Upper lobe of left lung (tissue), 4 donors: ENCODE measurements around the gene KRT39.

Experiments used
- POLR2A ChIP-seq, 4 donors: fragments of 450-650 bp; IDR thresholded peaks; one replicate each; pipeline ENCODE4 v1.5.1; 2016 to 2017; ENCODE audit warnings: antibody characterized with exemption in 4 of 4, mild to moderate bottlenecking in 2 of 4
- POLR2AphosphoS5 ChIP-seq, 2 donors: sonication (generic); formaldehyde crosslinking; IDR thresholded peaks; one replicate each; pipeline ENCODE4 v1.5.1; 2017; ENCODE audit warnings: antibody characterized with exemption in 2 of 2
- TF ChIP-seq, protein P1 (sequence below), 6 experiments: fragments of 450-650 bp in 4 of 6; fragments of 200-600 bp in 2 of 6; sonication (generic) in 2 of 6; IDR thresholded peaks; one replicate each; pipeline ENCODE4 v1.5.1; 2016 to 2019; ENCODE audit warnings: antibody characterized with exemption in 6 of 6

DNA sequence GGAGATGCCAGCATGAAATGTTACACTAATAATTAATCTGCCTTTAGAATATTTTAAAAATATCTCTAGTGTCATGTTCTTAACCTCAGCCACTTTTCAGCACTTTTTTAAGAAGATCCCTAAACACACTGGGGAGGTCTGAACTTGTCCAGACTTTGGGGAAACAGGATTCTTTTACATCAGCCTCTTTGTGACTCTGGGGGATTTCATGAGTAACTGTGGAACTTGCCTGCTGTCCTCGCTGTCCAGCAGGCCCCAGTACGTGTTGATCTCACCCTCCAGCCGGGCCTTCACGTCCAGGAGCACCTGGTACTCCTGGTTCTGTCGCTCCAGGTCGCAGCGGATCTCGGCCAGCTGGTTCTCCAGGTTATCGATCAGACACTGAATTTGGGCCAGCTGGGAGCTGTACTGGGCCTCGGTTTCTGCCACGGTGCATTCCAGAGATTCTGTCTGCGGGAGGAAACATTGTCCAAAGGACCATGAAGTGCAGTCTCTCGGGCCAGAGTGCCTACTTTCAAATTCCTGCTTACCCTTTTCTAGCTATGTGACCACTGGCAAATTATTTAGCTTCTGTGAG, 11.9 kb upstream of the KRT39 start:
- TF ChIP-seq, protein P1, sequence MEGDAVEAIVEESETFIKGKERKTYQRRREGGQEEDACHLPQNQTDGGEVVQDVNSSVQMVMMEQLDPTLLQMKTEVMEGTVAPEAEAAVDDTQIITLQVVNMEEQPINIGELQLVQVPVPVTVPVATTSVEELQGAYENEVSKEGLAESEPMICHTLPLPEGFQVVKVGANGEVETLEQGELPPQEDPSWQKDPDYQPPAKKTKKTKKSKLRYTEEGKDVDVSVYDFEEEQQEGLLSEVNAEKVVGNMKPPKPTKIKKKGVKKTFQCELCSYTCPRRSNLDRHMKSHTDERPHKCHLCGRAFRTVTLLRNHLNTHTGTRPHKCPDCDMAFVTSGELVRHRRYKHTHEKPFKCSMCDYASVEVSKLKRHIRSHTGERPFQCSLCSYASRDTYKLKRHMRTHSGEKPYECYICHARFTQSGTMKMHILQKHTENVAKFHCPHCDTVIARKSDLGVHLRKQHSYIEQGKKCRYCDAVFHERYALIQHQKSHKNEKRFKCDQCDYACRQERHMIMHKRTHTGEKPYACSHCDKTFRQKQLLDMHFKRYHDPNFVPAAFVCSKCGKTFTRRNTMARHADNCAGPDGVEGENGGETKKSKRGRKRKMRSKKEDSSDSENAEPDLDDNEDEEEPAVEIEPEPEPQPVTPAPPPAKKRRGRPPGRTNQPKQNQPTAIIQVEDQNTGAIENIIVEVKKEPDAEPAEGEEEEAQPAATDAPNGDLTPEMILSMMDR (IDR thresholded peaks at IDR 0.05): no peak
- TF ChIP-seq POLR2A (IDR thresholded peaks at IDR 0.05) (no peak), POLR2AphosphoS5 (IDR thresholded peaks at IDR 0.05) (no peak)
